Measurements from ENCODE around the gene CLCNKB. TPM values are rescaled to one million over a fixed set of nuclear protein-coding genes. Genes with fewer than 3 reads are reported as not detected.

Gene CLCNKB
- total and polyA plus RNA-seq, 3 donors from 2014 or later: 2.3 to 4.2 (median 3.7) TPM

DNA sequence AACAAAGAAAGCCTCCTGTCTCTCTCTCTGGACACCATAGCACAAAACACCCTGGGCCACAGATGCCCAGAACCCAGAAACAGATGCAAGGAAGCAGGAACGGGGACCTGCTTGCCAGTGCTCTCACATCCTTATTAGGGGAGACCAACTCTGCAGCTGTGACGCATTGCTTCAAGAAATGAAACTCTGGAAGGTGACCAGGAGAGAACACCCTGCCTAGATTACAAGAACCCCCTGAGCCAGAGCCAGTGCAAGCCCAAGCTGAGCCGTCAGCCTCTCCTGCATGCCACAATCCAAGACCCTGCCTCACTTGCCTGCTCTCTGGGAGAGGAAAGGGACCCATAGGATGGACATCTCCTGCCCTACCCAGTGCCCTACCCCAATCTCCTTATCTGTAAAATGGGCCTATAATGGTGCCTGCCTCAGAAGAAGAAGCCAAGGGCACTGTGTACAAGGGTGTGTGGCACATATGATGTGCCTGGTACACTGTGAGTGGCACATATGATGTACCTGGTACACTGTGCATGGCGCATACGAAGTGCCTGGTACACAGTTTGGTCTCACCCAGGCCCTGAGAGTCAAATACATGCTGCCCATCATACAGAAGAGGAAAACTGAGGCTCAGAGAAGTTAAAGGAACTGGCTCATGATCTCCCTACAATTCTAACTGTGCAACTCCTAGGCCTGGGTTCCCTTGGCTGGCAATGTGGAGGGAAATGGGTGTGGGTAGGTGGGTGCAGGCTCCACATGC, 46.7 kb downstream of the CLCNKB start:
- H3K36me3 ChIP-seq (ENCODE audit: low read depth, missing control alignments): no peaks in the 10 kb centered on the region
- 72 to 73% methylated on average over 5 of the region's 5 CpGs for WGBS, 2 donors
- intact Hi-C loops (cut with DNase I; ENCODE audit: low total_unique reads): no loop called here
- H3K27me3 ChIP-seq: no peaks in the 10 kb centered on the region
- no peak overlapping the region for H3K4me3 ChIP-seq
- TF ChIP-seq, protein P1, sequence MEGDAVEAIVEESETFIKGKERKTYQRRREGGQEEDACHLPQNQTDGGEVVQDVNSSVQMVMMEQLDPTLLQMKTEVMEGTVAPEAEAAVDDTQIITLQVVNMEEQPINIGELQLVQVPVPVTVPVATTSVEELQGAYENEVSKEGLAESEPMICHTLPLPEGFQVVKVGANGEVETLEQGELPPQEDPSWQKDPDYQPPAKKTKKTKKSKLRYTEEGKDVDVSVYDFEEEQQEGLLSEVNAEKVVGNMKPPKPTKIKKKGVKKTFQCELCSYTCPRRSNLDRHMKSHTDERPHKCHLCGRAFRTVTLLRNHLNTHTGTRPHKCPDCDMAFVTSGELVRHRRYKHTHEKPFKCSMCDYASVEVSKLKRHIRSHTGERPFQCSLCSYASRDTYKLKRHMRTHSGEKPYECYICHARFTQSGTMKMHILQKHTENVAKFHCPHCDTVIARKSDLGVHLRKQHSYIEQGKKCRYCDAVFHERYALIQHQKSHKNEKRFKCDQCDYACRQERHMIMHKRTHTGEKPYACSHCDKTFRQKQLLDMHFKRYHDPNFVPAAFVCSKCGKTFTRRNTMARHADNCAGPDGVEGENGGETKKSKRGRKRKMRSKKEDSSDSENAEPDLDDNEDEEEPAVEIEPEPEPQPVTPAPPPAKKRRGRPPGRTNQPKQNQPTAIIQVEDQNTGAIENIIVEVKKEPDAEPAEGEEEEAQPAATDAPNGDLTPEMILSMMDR (IDR thresholded peaks at IDR 0.05): no peak
- H3K9me3 ChIP-seq: no peaks in the 10 kb centered on the region
- peaks cover under 1% of the 10 kb centered on the region for H3K4me1 ChIP-seq
- no peak overlapping the region for H3K27ac ChIP-seq
- no peak for DNase-seq

DNA sequence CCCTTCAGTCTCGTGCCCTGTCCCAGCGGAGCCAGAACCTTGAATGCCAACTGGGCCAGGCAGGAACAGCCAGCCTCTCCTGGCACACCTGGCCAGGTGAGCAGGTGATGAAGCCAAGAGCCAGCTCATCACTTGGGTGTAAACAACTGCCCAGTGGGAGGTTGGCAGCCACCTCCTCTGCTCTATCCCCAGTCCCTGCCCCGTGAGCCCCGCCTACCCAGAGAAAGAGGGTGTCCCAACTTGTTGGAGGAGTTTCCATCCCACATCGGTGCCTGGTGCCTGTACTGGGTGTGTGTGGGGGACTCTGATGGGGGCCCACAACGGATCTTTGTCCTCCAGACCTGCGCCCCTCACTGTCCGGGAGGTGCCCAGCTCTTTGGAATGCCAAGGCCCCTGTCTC, 47.7 kb downstream of the CLCNKB start:
- DNase-seq: no peak
- 72 to 79% methylated on average over 8 of the region's 8 CpGs for WGBS, 2 donors
- Histone ChIP-seq H3K36me3 (ENCODE audit: low read depth, missing control alignments) (no peaks in the 10 kb centered on the region), H3K27me3 (no peaks in the 10 kb centered on the region), H3K9me3 (no peaks in the 10 kb centered on the region), H3K4me3 (no peak overlapping the region), H3K27ac (no peak overlapping the region), H3K4me1 (peaks cover 4% of the 10 kb centered on the region)
- intact Hi-C loops (cut with DNase I; ENCODE audit: low total_unique reads): no loop called here
- no peak for TF ChIP-seq POLR2A (IDR thresholded peaks at IDR 0.05)
- TF ChIP-seq, protein P1 (IDR thresholded peaks at IDR 0.05): no peak

DNA sequence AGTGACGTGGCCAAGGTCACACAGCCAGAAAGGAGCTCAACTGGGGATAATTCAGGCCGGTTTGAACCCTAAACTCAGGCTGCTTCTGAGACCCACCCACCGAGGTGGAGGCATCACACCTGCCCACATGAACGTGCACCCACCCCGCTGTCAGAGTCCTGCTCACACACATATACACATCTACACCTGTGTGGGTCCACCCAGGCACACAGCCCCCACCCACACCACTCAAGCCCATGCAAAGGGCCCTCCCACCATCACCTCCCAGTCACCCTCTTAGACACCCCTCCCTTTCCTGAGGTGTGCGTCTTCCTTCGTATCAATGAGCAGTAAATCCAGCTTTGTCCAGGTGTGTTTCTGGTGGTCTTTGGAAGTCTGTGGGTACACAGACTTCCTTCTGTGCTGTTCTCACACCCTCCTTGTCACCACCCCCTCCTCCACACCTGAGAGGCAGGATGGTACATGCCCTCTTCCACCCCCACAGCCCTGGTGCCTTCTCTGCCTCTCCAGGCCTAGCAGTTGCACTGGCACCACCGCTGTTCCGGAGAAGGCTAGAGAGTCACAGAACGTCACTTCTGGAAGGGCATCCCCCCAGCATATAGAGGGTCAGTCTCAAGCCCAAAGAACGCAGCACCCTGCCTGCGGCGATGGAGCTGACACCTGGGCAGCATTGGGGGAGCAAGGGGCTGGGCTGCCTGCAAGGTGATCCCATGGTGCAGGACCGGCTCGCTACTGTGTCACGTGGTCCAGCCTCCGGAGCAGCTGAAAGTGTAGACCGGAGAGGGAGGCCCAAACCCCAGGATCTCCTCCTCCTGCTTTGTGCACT, 48.7 kb downstream of the CLCNKB start:
- Histone ChIP-seq H3K27ac (no peak overlapping the region), H3K9me3 (no peaks in the 10 kb centered on the region), H3K4me3 (no peak overlapping the region), H3K36me3 (ENCODE audit: low read depth, missing control alignments) (no peaks in the 10 kb centered on the region), H3K27me3 (no peaks in the 10 kb centered on the region), H3K4me1 (peaks cover 4% of the 10 kb centered on the region)
- TF ChIP-seq, protein P1 (IDR thresholded peaks at IDR 0.05): no peak
- no peak for TF ChIP-seq POLR2A (IDR thresholded peaks at IDR 0.05)
- intact Hi-C loops (cut with DNase I; ENCODE audit: low total_unique reads): no loop called here
- no peak for DNase-seq
- WGBS, 2 donors: 87 to 98% methylated on average over 15 to 18 of the region's 18 CpGs

DNA sequence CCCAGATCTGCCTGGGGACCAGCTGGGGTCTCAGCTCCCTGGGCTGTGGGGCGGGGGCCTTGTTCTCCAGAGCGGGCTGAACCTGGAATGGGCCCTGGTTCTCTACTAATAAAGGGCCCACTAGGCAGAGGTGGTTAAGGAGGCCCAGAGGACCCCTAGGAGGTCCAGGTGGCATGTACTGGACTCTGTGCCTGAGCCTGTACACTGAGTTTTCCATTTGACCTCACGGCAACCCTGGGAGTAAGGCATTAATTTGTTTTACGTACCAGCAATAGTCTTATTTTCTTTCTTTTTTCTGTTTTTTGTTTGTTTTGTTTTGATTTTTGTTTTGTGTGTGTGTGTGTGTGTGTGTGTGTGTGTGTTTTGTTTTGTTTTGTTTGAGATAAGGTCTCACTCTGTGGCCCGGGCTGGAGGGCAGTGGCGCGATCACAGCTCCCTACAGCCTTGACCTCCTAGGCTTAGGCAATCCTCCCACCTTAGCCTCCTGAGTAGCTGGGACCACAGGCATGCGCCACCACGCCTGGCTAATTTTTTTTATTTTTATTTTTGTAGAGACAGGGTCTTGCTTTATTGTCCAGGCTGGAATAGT, 49.4 kb downstream of the CLCNKB start:
- Histone ChIP-seq H3K27me3 (no peaks in the 10 kb centered on the region), H3K36me3 (ENCODE audit: low read depth, missing control alignments) (no peaks in the 10 kb centered on the region), H3K4me1 (peaks cover 4% of the 10 kb centered on the region), H3K9me3 (no peaks in the 10 kb centered on the region), H3K4me3 (no peak overlapping the region), H3K27ac (no peak overlapping the region)
- TF ChIP-seq POLR2A (IDR thresholded peaks at IDR 0.05): no peak
- TF ChIP-seq, protein P1 (IDR thresholded peaks at IDR 0.05): no peak
- 77 to 92% methylated on average over 7 to 9 of the region's 9 CpGs for WGBS, 2 donors
- DNase-seq: no peak
- intact Hi-C loops (cut with DNase I; ENCODE audit: low total_unique reads): no loop called here

All from testis (tissue), 3 donors.